Bronchial epithelial cell (primary cell): ENCODE measurements around the gene NDUFV1. TPM values are rescaled to one million over a fixed set of nuclear protein-coding genes. Genes with fewer than 3 reads are reported as not detected.

ENCODE experiments used
- DNase-seq: peaks from one replicate; pipeline ENCODE4 v3.0.0-alpha.2; 2010; ENCODE audit warnings: low read depth
- FAIRE-seq: peaks from 2 replicates; lab custom pipeline; 2011; peaks lifted over from hg19 to GRCh38; lab: Jason Lieb, UNC
- H3K27me3 ChIP-seq: 2 replicates; pipeline ENCODE4 v1.5.1; 2011; ENCODE audit warnings: low read length; ENCODE audit not compliant: control insufficient read depth, insufficient read depth
- H3K36me3 ChIP-seq: 2 replicates; pipeline ENCODE4 v1.5.1; 2011; ENCODE audit warnings: low read length; ENCODE audit not compliant: control insufficient read depth, insufficient read depth
- H3K4me3 ChIP-seq: 2 replicates; pipeline ENCODE4 v1.5.1; 2011; ENCODE audit warnings: mild to moderate bottlenecking, low read depth, low read length, control low read depth
- total RNA-seq: library from RNA; depleted of rRNA; stranded (reverse); fragments of >200 nt; gene quantifications from 2 replicates; pipeline ENCODE4 v1.2.1, GENCODE V29; 2014
- TF ChIP-seq, protein P1 (sequence below): IDR thresholded peaks from 2 replicates; pipeline ENCODE4 v1.5.1; 2011; ENCODE audit warnings: mild to moderate bottlenecking, moderate library complexity, low read length, control low read depth, inconsistent platforms; ENCODE audit not compliant: insufficient read depth, severe bottlenecking

Gene NDUFV1
- total RNA-seq, 1 donor from 2014 or later = 252 TPM

DNA sequence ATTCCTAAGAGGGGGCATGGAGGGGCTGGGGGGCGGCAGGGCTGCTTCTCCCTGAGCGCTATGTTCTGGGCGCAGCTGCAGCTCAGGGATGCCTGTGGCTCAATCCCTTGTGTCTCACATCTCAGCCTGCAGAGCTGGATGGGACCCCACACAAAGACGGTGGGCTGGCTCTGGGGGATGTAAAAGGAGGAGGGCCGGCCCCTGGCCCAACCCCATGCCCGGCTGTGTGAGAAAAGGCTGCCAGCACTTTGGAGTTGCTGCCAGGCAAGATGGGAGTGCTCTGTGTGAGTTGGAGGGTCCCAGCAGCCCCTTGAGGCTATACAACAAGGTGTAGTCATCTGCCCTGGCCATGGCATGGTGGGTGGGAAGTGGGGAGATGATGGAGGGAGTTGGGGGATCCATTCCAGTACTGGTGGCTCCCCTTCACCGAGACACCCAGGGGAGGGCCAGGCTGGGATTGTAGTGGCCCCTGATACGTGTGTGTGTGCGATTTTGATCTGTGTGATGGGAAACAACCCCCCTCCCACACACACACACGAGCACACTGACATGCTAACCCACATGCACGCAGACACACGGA lies 34.1 kb downstream of the NDUFV1 start:
- Histone ChIP-seq H3K36me3 (no peaks in the 10 kb centered on the region), H3K4me3 (no peak overlapping the region), H3K27me3 (no peaks in the 10 kb centered on the region)
- DNase-seq (no peak), FAIRE-seq (peak; percentile 60)
- TF ChIP-seq, protein P1, sequence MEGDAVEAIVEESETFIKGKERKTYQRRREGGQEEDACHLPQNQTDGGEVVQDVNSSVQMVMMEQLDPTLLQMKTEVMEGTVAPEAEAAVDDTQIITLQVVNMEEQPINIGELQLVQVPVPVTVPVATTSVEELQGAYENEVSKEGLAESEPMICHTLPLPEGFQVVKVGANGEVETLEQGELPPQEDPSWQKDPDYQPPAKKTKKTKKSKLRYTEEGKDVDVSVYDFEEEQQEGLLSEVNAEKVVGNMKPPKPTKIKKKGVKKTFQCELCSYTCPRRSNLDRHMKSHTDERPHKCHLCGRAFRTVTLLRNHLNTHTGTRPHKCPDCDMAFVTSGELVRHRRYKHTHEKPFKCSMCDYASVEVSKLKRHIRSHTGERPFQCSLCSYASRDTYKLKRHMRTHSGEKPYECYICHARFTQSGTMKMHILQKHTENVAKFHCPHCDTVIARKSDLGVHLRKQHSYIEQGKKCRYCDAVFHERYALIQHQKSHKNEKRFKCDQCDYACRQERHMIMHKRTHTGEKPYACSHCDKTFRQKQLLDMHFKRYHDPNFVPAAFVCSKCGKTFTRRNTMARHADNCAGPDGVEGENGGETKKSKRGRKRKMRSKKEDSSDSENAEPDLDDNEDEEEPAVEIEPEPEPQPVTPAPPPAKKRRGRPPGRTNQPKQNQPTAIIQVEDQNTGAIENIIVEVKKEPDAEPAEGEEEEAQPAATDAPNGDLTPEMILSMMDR = no peak

GRCh38 chr11:67641338-67642172 lies 34.8 kb downstream of the NDUFV1 start:
- FAIRE-seq (no peak), DNase-seq (no peak)
- Histone ChIP-seq H3K36me3 (no peaks in the 10 kb centered on the region), H3K4me3 (no peak overlapping the region), H3K27me3 (no peaks in the 10 kb centered on the region)
- TF ChIP-seq, protein P1 = no peak

DNA sequence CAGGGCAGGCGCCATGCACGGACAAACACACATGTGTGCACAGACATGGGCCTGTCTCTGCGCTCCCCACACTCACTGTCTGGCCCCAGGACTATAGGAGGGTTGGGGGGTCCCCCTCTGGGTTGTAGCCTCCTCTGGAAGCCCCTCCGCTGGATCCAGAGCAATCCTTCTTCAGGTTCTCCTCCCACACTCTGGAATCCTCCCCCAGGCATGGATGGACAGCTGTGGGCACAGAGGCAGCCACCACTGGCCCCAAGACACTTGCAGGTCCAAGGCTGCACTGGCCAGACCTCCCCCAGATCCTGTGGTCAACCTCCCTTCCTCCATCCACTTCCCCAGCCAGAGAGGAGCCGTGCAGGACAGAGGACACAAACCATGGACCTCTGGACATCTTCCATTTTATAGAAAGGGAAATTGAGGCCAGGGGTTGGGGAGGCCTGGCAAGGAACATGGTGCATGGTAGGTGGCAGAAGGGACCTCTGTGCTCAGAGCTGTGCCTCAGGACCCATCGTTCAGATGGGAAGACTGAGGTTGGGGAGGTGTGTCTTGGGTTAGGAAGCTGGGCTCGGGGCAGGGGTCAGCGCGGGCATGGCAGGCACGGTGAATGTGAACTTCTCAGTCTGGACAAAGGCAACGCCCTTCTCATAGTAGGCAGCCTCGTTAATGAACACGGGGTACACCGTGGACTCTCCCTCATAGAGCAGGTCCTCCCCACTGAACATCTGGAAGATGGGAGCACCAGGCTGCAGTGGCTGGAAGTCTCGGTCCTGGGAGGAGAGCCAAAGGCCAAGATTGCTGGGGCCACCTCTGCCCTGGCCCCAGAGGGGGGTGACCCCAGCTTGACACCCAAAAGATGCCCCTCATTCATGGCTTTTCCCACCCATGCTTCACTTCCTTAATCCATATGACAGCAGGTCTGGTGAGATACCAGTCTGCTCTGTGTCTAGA lies 35.7 kb downstream of the NDUFV1 start:
- TF ChIP-seq, protein P1 = no peak
- no peak for DNase-seq
- no peak for FAIRE-seq
- H3K36me3 ChIP-seq = no peaks in the 10 kb centered on the region
- H3K27me3 ChIP-seq = no peaks in the 10 kb centered on the region
- no peak overlapping the region for H3K4me3 ChIP-seq

- Histone ChIP-seq H3K36me3 (no peaks in the 10 kb centered on the region), H3K4me3 (no peak overlapping the region), H3K27me3 (no peaks in the 10 kb centered on the region)
- TF ChIP-seq, protein P1 = peak; percentile 48
- peak; percentile 28 for DNase-seq
- no peak for FAIRE-seq
These were observed 37.3 kb downstream of the NDUFV1 start for GRCh38 chr11:67644042-67644441.

DNA sequence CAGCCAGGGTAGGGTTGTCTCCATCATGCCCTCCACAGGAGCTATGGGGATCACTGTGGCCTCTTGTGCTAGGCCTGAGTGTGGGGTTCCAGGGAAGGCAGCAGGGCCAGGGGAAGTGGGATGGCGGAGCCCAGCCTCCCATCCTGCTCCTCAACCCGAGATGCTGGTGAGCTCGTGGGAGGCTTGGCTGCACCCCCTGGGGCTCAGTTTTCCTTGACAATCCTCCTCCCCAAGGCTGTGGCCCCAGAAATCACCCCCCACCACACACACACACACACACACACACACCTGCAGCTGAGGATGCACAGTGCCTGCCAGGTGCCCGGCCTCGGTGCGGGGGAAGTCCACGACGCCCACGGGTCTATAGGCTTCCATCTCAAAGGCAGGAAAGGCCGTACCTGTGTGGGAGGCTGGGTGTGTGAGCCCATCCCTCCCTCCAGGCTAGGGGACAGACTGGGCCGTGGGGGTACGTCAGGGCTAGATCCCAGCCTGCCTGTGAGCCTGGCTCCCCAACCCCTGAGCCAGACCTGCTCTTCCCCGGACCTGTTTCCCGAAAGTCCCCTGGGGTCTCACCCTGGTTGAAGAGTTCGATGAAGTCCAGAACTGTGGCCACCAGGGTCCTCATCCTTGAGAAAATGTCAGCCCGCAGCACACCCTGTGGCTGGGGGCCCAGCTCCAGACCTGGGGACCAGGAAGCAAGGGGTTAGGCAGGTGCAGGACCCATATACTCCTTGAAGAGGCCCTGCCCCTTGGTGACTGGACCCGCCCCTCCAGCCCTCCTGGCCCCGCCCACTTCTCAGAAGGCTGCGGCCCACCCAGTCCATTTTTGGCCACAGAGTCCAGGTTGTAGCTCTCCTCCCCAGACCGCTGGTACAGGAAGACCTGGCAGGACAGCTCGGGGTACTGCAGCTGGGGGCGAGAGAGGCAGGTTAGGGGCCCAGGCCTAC lies 38.0 kb downstream of the NDUFV1 start:
- FAIRE-seq (no peak), DNase-seq (no peak)
- no peaks in the 10 kb centered on the region for H3K27me3 ChIP-seq
- no peaks in the 10 kb centered on the region for H3K36me3 ChIP-seq
- TF ChIP-seq, protein P1 = no peak
- H3K4me3 ChIP-seq = no peak overlapping the region
